NCI-H82 treated with DMSO at 0.1 percent for 48 hours (cell line): Measurements from ENCODE around the gene C20orf204.
"Not testable (repeated sequence)": the region's sequence is repeated elsewhere in the genome, so short reads cannot be mapped to it uniquely, and the experiment has no call there.

Source experiments
- DNase-seq: peaks from one replicate; lab custom pipeline; 2025; ENCODE audit not compliant: unreplicated experiment; lab: John Stamatoyannopoulos, UW

The C20orf204 gene

DNA sequence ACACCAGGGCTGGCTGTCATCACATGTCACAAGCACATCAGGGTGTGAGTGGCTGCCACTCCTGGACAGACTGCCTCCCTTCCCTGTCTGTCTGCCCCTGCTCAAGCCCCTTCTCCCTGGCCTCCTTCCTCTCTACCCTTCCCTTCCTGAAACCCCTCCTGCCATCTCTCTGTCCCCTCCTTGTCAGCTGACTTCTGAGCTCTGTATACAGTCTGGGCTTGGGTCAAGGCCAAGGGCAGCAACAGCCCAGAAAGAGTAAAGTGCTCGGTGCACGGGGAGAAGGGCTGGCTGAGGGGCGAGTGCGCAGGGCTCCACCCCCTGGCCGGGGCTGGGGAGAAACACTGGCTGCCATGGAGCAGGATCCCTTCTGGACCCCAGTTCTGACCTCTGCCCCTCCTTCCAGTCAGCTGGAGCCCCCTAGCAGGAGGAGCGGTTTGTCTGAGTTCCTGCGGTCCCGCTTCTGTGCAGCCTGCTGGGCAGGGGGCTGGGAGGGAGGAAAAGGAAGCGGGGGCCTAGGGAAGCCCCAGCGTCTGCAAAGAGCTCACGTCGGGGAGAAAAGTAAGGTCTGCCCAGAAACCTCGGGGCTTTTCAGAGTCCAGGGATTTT, 46.2 kb downstream of the C20orf204 start:
- no peak for DNase-seq

DNA sequence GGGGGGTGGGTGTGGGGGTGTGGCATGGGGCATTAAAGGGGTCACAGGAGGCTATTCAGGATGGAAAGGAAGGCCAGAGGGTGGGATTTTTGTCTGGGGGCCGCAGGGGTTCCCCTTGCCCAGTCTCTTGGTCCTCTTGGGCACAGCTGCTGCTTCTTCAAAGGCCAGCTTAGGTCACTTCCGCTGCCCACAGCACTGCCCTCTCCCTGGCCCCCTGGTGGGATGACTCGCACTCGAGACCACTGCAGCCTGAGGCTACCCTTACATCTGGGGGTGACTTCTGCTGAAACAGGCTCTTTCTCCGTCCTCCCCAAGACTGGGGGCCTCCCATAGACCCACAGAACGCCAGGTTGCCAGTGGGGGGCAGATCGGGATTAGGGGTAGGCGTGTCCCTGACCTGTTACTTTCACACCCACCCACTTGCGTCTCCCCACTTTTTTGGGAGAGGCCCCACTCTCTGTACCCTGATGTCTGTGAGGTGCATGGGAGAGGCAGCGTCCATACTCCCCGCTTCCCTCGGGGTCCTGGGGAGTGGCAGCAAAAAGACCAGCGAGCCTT, 46.9 kb downstream of the C20orf204 start:
- DNase-seq, result no peak

DNA sequence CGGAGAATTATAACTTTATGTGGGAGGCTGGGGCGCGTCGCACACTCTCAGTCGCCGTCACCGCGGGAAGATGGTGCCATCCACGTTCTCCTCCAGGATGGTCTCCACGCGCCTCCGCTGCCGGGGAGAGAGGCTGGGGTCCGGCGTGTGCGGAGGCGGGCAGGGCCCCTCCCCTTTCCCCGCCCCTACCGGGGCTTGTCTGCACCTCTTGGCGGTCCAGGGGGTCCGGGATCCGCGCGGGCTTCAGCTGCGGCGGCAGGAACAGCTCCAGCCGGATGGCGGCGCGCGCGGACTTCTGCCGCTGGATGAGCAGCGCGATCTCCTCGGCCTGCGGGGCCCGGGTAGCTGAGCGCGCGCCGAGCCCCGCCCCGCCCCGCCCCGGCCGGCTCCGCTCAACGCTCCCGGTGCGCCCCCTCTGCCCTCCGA, 47.4 kb downstream of the C20orf204 start:
- peak; percentile 62 for DNase-seq

GRCh38 chr20:64083804-64084684, 48.1 kb downstream of the C20orf204 start, which contains the start of gene LKAAEAR1:
TSS of gene LKAAEAR1 (minus strand) at chr20:64084398. CDS start at chr20:64084219, 179 bp downstream.
- DNase-seq, result no peak

DNA sequence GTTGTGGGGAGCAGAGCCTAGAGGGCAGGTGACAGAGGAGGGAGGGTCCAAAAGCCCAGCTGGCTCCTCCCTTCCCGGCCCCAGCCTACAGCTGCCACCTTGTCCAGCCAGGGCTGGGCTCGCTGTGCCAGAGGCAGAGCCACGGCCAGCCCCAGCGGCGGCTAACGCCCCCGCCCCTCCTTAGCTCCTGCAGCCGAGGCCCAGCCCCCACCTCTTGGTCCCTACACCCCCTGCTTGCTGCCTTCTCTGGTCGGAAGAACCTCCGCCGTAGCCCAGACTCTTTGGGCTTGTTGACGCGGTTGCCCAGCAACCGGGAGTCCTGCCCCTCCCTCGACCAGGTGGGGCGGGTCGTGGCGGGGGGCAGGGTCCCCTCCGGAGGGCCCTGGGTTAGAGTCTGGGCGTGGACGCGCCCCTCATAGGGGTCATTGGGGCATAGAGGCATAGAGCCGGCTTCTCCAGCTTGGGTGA, 48.7 kb downstream of the C20orf204 start:
- DNase-seq, result no peak

GRCh38 chr20:64086801-64087200, 50.8 kb downstream of the C20orf204 start:
- no peak for DNase-seq

GRCh38 chr20:64087226-64087825, 51.3 kb downstream of the C20orf204 start:
- DNase-seq, result not testable (repeated sequence)

DNA sequence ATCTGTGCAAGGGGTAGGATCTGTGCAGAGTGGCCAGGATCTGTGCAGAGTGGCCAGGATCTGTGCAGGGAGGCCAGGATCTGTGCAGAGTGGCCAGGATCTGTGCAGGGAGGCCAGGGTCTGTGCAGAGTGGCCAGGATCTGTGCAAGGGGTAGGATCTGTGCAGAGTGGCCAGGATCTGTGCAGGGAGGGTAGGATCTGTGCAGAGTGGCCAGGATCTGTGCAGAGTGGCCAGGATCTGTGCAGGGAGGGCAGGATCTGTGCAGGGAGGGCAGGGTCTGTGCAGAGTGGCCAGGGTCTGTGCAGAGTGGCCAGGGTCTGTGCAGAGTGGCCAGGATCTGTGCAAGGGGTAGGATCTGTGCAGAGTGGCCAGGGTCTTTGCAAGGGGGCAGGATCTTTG, 52.6 kb downstream of the C20orf204 start:
- not testable (repeated sequence) for DNase-seq
